HepG2 (cell line): ENCODE data around the gene MXRA8. TPM values are rescaled to one million over a fixed set of nuclear protein-coding genes. Genes with fewer than 3 reads are reported as not detected.
A peak's percentile ranks its signal among the peaks of the same experiment; 100 is the strongest.

Experiments used
- ADNP ChIP-seq: sonication (generic); formaldehyde crosslinking; IDR thresholded peaks from 2 replicates; pipeline ENCODE4 v1.4.0; 2020; ENCODE audit warnings: missing genetic modification reagents
- AGO1 ChIP-seq: fragments of 200-400 bp; formaldehyde crosslinking; IDR thresholded peaks from 2 replicates; pipeline ENCODE4 v1.6.1; 2017; ENCODE audit warnings: mild to moderate bottlenecking, low read depth, low read length, moderate library complexity; ENCODE audit not compliant: poor library complexity, severe bottlenecking
- ETV5 ChIP-seq: IDR thresholded peaks from 2 replicates; pipeline ENCODE4 v1.6.1; 2018; ENCODE audit warnings: missing biosample characterization, missing genetic modification reagents, inconsistent platforms, borderline replicate concordance
- HBP1 ChIP-seq: IDR thresholded peaks from 2 replicates; pipeline ENCODE4 v1.6.1; 2016; ENCODE audit warnings: low read depth, control low read depth
- HOXA7 ChIP-seq: sonication (generic); formaldehyde crosslinking; IDR thresholded peaks from 2 replicates; pipeline ENCODE4 v1.8.1; 2022; ENCODE audit warnings: mild to moderate bottlenecking, missing genetic modification reagents, moderate library complexity
- HOXA9 ChIP-seq: sonication (generic); formaldehyde crosslinking; IDR thresholded peaks from 2 replicates; pipeline ENCODE4 v1.8.1; 2022; ENCODE audit warnings: missing genetic modification reagents, mild to moderate bottlenecking, moderate library complexity, borderline replicate concordance
- MAFF ChIP-seq: IDR thresholded peaks from 2 replicates; pipeline ENCODE4 v1.6.1; 2011; ENCODE audit warnings: low read depth, low read length, improper control_type of control experiment
- NFKBIZ ChIP-seq: IDR thresholded peaks from 2 replicates; pipeline ENCODE4 v1.6.1; 2018; ENCODE audit warnings: missing genetic modification reagents, missing compliant biosample characterization
- NR0B2 ChIP-seq: sonication (generic); formaldehyde crosslinking; IDR thresholded peaks from 2 replicates; pipeline ENCODE4 v1.4.0; 2020; ENCODE audit warnings: mild to moderate bottlenecking, missing genetic modification reagents
- RERE ChIP-seq: IDR thresholded peaks from 2 replicates; pipeline ENCODE4 v1.6.1; 2016; ENCODE audit warnings: low read depth, missing genetic modification reagents, missing compliant biosample characterization
- SALL1 ChIP-seq: sonication (generic); formaldehyde crosslinking; IDR thresholded peaks from 2 replicates; pipeline ENCODE4 v1.8.0; 2022; ENCODE audit warnings: mild to moderate bottlenecking, missing genetic modification reagents
- SIX4 ChIP-seq: sonication (generic); formaldehyde crosslinking; IDR thresholded peaks from 2 replicates; pipeline ENCODE4 v1.4.0; 2020; ENCODE audit warnings: missing genetic modification reagents
- SUZ12 ChIP-seq: fragments of 150-350 bp; IDR thresholded peaks from 2 replicates; pipeline ENCODE4 v1.6.1; 2014; ENCODE audit warnings: low read depth, low read length
- THAP7 ChIP-seq: sonication (generic); formaldehyde crosslinking; IDR thresholded peaks from 2 replicates; pipeline ENCODE4 v1.8.1; 2023; ENCODE audit warnings: mild to moderate bottlenecking, missing genetic modification reagents
- ZIK1 ChIP-seq: sonication (generic); formaldehyde crosslinking; IDR thresholded peaks from 2 replicates; pipeline ENCODE4 v1.5.0; 2020; ENCODE audit warnings: mild to moderate bottlenecking, low read depth, missing genetic modification reagents, borderline replicate concordance
- ZNF263 ChIP-seq: sonication (generic); formaldehyde crosslinking; IDR thresholded peaks from 2 replicates; pipeline ENCODE4 v1.4.0; 2020; ENCODE audit warnings: missing genetic modification reagents
- ZNF275 ChIP-seq: sonication (generic); formaldehyde crosslinking; IDR thresholded peaks from 2 replicates; pipeline ENCODE4 v1.8.0; 2022; ENCODE audit warnings: missing genetic modification reagents, mild to moderate bottlenecking, inconsistent platforms, borderline replicate concordance
- ZNF354B ChIP-seq: sonication (generic); formaldehyde crosslinking; IDR thresholded peaks from 2 replicates; pipeline ENCODE4 v1.8.0; 2022; ENCODE audit warnings: mild to moderate bottlenecking, missing genetic modification reagents
- ZNF619 ChIP-seq: sonication (generic); formaldehyde crosslinking; IDR thresholded peaks from 2 replicates; pipeline ENCODE4 v1.4.0; 2020; ENCODE audit warnings: mild to moderate bottlenecking, missing genetic modification reagents
- ZNF674 ChIP-seq: sonication (generic); formaldehyde crosslinking; IDR thresholded peaks from 2 replicates; pipeline ENCODE4 v1.5.0; 2020; ENCODE audit warnings: low read depth, mild to moderate bottlenecking, missing genetic modification reagents
- polyA plus RNA-seq, 8 experiments: library from polyadenylated mRNA; depleted of rRNA in 3 of 8; stranded (reverse) in 7 of 8; unstranded in 1 of 8; fragments of >200 nt; fragmentation: Illumina TruSeq in 4 of 8; extraction: Trizol in 4 of 8; gene quantifications; 2 replicates each; pipeline versions ENCODE4 v1.2.1 to v1.2.3, GENCODE V29; 2011 to 2016; ENCODE audit warnings: low read depth in 4 of 8, missing spikeins in 1 of 8, mixed read lengths in 1 of 8; ENCODE audit not compliant: insufficient read depth in 1 of 8
- total RNA-seq, 5 experiments: library from RNA; depleted of rRNA; stranded (reverse); fragments of >200 nt; fragmentation: Illumina TruSeq; extraction: Trizol; gene quantifications; 2 replicates each; pipeline ENCODE4 v1.2.3, GENCODE V29; 2016; ENCODE audit warnings: low read depth in 1 of 5

MXRA8 gene
- total and polyA plus RNA-seq, 2 of the 13 experiments (the other 11 are each of a cell fraction or from before 2014, with no cell fraction given): 19.8 to 44.8 TPM

- TF ChIP-seq THAP7 (CRISPR knock-in tag) (no peak), HOXA9 (no peak), ZNF674 (CRISPR knock-in tag) (no peak), ZNF275 (CRISPR knock-in tag) (0 out of 2 replicates have a peak, but pooled peaks have one; percentile 27), ZNF619 (0 out of 2 replicates have a peak, but pooled peaks have one; percentile 52), MAFF (no peak), ZNF263 (CRISPR knock-in tag) (peak; percentile 46; the same call in 1 of the 2 replicates), SUZ12 (no peak), ETV5 (CRISPR knock-in tag) (peak; percentile 11; the same call in 1 of the 2 replicates), NR0B2 (CRISPR knock-in tag) (no peak; the same call in 1 of the 2 replicates), HBP1 (no peak), ZNF354B (CRISPR knock-in tag) (no peak), ZIK1 (CRISPR knock-in tag) (no peak), SALL1 (peak; percentile 68; the same call in 1 of the 2 replicates), HOXA7 (CRISPR knock-in tag) (no peak), SIX4 (CRISPR knock-in tag) (no peak), ADNP (CRISPR knock-in tag) (no peak), RERE (no peak), AGO1 (peak; percentile 84), NFKBIZ (CRISPR knock-in tag) (0 out of 2 replicates have a peak, but pooled peaks have one; percentile 27)
These were observed 1.5 kb upstream of the MXRA8 start (continued) for GRCh38 chr1:1359664-1360468.
